RCC 7860 (cell line): ENCODE results near the gene NFIB.

Experiments
- DNase-seq: peaks from one replicate; pipeline ENCODE4 v3.0.0-alpha.2; 2015; ENCODE audit warnings: low spot score
- FAIRE-seq: peaks from 2 replicates; lab custom pipeline; 2012; peaks lifted over from hg19 to GRCh38; lab: Jason Lieb, UNC

NFIB gene

GRCh38 chr9:14345354-14346230 lies 31.7 kb upstream of the NFIB start:
- FAIRE-seq (no peak), DNase-seq (no peak)

GRCh38 chr9:14344941-14345353 lies 31.0 kb upstream of the NFIB start:
- no peak for FAIRE-seq
- no peak for DNase-seq

- DNase-seq (no peak), FAIRE-seq (no peak)
These were observed 30.1 kb upstream of the NFIB start for GRCh38 chr9:14344053-14344524.

DNA sequence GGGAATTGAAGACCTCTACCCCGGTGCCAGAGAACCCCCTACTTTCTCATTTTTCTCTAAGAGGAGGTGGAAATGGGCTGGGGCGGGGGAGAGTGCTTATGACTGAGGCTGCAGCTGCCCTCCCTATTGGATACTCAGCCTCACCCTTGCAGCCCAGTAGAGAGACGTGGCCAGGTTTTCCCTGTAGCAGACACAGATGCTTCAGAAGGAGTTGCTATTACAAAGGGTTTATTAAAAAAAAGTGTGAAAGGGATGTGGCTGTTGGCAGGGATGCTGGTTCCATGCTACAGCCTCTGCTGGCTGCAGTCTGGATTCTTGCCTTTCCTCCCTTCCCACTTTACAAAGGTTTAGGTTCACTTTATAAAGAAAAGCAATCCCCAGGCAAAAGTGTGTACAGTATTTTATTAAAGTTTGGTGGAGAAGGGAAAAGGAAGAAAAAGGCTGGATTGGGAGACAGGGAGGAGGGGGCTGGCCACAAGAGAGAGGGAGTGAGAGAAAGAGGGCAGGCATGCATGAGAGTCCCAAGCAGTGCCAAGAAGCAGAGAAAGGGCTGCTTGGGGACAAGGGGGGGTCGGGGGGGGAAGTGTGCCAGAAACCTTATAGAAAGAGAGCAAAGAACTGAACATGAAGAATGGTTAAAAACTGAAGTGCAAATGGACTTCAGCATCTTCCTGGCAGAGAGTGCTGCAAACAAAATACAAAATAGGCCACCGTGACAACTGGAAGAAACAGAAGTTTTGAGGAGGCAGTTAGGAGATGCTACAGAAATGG lies 29.5 kb upstream of the NFIB start:
- FAIRE-seq (no peak), DNase-seq (no peak)

DNA sequence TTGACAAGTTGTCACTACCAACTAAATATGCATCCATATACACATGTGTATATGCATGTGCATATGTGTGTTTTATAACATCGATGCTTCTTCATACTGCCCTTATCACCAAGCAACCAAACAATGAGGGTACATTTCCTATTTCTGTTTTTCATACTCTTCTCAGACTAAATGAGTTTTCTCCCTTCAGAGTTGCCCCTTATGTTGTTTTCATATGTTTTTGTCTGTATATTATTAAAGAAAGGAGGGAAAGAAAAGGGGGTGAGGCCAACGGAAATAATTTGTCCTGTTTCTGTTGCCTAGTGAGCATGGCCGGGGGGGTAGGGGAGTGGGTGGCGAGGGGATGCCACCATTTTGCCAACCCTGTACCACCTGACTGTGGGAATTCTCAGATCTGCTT lies 28.8 kb upstream of the NFIB start:
- DNase-seq (no peak), FAIRE-seq (no peak)

DNA sequence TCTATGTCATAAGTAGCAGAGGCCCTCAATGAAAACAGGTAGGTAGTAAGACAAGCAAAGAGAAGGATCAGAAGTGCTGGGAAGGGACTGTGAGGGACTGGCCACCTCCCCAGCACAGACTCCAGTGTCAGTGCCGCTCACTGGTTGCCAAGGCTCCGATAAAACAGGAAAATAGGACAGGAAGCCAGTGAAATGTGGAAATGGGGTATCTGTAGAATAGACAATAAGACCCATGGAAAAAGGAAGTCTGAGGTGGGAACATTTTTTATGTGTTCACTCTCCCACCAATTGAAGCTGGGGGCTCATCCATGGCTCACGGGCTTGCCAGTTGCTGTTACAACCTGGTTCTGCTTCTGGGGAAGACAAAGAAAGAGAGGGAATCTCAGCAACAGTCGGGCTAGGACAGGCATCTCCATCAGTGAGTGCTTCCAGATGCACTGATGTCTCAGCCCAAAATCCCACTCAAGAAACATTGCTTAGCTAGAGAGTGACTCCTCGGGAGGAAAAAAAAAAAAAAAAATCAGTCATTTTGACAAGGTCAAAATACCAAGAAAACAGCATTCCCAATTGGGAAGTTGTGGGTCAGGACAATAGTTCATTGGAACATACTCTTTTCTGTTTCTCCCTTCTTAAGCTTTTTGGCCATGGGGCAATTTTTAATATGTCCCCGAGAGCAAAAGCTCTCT lies 27.6 kb upstream of the NFIB start:
- FAIRE-seq (no peak), DNase-seq (no peak)

DNA sequence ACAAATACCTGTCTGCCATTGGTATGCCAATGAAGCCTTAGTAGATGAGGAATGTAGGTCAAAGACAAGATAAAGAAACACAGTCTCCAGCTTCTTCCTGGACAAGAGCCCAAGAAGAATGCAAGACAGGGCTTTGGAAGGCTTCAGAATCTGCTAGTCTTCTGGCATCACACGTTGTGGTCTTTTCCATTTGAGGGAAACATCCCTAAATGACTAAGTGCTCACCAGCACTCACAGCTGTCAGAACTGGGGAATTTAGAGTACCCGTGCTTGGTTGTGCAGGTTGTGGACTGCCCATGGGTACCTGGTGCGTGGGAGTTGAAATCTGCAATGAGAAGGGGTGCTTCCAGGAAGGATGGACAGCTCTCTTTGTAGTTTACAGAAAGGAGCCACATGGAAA lies 27.1 kb upstream of the NFIB start:
- DNase-seq: no peak
- FAIRE-seq: no peak

DNA sequence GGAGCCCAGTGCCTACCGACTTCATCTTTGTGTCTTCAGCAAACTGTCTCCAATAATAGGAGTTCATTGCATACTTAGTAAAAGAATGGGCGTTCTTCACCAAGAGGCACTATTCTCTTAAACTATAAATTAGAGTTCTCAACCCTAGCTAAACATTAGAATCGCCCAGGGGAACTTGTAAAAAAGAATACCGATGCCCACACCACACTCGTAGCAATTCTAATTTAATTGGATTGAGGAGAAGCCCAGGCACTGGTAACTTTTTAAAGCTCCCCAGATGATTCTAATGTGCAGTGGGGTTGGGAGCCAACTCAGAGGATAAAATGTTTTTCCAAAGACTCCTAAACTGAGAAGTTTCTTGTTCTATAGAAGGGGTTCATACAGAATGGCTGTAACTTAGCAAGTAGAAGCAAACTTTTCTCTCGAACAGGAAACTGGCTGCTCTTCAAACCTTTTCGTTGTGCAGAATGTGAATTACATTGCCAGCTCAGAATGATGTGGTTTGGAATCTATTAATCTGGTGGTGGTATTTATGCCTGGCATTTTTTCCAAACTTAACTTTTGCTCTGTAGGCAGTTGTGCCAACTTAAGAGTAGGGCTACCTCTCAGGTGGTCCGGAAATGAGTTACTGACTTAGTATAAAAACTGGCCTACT lies 26.4 kb upstream of the NFIB start:
- DNase-seq (no peak), FAIRE-seq (no peak)

DNA sequence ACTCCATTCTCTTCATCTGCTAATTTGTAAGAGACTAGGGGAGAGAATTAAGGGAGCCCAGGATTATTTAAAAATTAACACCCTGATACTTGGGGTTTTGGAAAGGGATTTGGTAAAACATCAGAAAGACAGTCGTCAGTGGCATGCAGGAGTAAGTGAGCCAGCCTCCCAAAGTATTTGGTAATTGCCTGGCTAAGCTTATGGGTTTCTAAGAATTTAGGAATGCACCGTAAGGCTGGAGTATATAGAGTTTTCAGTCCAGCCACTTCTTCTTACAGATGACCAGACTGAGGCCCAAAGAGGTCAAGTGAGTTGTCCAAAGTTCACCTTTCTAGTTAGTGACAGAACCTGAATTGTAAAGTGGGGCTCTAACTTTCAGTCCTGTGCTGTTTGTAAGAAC lies 25.8 kb upstream of the NFIB start:
- FAIRE-seq (no peak), DNase-seq (no peak)

DNA sequence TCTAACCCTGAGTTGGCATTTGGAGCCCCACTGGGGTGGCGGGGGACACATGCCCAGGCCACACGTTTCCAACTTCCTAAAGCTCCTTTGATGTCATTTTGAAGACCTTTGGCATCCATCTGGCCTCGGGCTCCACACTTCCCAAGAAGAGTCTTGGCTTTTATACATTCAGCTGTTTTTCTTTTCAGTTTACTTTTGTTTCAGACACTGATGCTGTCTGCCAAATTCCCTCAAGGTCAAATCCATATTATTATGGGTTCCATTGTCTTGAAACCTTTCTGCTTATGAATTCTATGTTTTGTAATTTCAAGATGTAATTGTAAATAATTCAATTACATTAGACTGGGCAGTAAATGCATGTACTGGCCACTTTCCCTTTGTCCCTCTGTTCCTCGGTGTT lies 23.7 kb upstream of the NFIB start:
- FAIRE-seq (no peak), DNase-seq (no peak)

GRCh38 chr9:14336244-14336643 lies 22.3 kb upstream of the NFIB start:
- DNase-seq: no peak
- FAIRE-seq: no peak

DNA sequence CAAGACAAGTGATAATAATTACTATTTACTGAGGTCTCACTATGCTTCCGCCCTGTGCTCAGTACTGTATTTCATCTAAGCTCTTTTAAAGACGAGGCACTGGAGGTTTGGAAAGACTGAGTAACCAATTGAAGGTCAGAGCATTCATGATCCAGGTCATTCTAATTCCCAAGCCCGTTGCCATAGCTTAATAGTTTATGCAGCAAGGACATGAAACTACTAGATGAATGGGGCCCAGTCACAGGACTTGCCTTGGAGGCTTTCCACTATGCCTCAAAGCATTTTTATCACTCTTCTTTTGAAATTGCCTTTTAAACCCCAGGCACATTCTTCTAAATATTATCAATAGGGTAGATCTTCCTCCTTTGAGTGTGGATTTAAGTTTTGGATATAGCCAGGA lies 17.2 kb upstream of the NFIB start:
- FAIRE-seq (no peak), DNase-seq (no peak)

- no peak for DNase-seq
- no peak for FAIRE-seq
These were observed 13.1 kb upstream of the NFIB start for GRCh38 chr9:14327036-14327435.

GRCh38 chr9:14326264-14326826 lies 12.4 kb upstream of the NFIB start:
- FAIRE-seq: peak; percentile 33
- DNase-seq: peak; percentile 31

- no peak for DNase-seq
- FAIRE-seq: no peak
These were observed 11.2 kb upstream of the NFIB start for GRCh38 chr9:14325147-14325546.

DNA sequence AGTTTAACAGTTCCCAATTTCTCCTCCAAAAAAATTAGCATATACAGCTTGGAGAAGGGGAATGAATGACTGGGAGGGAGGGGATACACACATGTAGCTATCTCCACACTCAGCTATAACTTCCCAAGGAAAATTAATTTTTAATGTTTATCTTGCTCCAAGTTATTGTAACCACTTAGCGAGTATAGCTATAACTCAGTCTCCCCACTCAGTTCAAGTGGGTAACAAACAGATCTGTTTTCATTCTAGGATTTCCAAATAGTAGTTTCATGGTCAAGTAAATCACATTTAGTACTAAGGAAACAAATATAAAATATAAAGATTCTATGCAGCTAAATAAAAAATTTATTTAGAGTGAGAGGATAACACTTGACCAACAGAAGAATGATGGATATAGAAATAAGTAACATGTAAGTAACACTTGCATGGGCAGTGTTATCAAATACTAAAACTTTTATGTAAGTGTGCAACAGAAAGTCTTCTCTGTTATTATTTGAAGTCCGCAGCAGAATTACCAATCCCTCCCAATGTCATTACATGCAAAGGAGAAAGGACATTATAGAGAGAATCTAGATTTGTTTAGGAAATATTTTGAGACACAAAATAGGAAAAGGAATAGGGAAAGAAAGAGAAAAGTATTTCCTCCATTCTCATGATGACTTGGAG lies 10.2 kb upstream of the NFIB start:
- DNase-seq (no peak), FAIRE-seq (no peak)

- no peak for FAIRE-seq
These were observed 9.4 kb upstream of the NFIB start for GRCh38 chr9:14323083-14323971.

GRCh38 chr9:14322211-14323082 lies 8.5 kb upstream of the NFIB start:
- DNase-seq (peak; percentile 45), FAIRE-seq (no peak)

More at GRCh38 chr9:14323083-14323971, 9.4 kb upstream of the NFIB start:
- no peak for DNase-seq
